ENCODE data around the gene KAZN. TPM values are rescaled to one million over a fixed set of nuclear protein-coding genes. Genes with fewer than 3 reads are reported as not detected.

The KAZN gene
- polyA plus RNA-seq, 2 of the 4 experiments (the other 2 are of a cell fraction): 1.3 to 1.9 TPM

DNA sequence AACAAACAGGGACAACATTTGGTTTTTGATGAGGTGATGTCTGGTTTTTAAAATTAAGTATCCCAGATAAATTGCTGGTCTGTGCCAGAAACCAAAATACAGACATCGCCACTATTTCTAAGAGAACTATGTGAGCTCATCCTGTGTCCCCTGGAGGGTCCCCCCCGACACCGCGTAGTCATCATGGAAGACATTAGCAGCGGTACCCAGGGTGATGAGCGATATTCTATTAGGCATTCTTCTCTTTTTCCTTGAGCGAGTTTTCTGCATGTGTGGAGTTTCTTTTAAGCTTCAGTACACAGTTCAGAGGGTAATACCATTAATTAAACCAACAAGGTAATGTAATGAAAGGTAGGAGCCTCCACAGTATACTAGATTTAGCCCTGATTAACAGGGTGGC is 26.5 kb downstream of the KAZN start:
- no peak for FAIRE-seq
- ChIA-PET CTCF (interaction anchor here (0.6 kb wide), 2 partner anchors 283 to 593 kb away, joined by 3 read pairs; no protein-coding TSS in a partner anchor), POLR2A (no interaction called here)
- WGBS (ENCODE audit: missing lambda C conversion rate): 61% methylated on average over 7 of the region's 7 CpGs
- DNase-seq (ENCODE audit: low read depth in 1 of 2, low spot score in 1 of 2): no peak
- no peak overlapping the region for H3K4me2 ChIP-seq
- TF ChIP-seq CEBPB (IDR thresholded peaks at IDR 0.05): no peak
- TF ChIP-seq, protein P1, sequence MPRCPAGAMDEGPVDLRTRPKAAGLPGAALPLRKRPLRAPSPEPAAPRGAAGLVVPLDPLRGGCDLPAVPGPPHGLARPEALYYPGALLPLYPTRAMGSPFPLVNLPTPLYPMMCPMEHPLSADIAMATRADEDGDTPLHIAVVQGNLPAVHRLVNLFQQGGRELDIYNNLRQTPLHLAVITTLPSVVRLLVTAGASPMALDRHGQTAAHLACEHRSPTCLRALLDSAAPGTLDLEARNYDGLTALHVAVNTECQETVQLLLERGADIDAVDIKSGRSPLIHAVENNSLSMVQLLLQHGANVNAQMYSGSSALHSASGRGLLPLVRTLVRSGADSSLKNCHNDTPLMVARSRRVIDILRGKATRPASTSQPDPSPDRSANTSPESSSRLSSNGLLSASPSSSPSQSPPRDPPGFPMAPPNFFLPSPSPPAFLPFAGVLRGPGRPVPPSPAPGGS (IDR thresholded peaks at IDR 0.05): no peak
- TF ChIP-seq GATA3 (IDR thresholded peaks at IDR 0.05; ENCODE audit: borderline replicate concordance): no peak
- TF ChIP-seq POLR2A (IDR thresholded peaks at IDR 0.05; ENCODE audit: low read length): no peak
- no peak for TF ChIP-seq JUN (IDR thresholded peaks at IDR 0.05)
- no peak for TF ChIP-seq ATOH8 (CRISPR knock-in tag; IDR thresholded peaks at IDR 0.05; ENCODE audit: low read depth)
- TF ChIP-seq JUNB (IDR thresholded peaks at IDR 0.05): no peak
- no peak for TF ChIP-seq HES2 (IDR thresholded peaks at IDR 0.05)
- TF ChIP-seq FOXS1 (CRISPR knock-in tag; IDR thresholded peaks at IDR 0.05): no peak
- TF ChIP-seq FOSL2 (IDR thresholded peaks at IDR 0.05): no peak
- TF ChIP-seq FOSL2 (CRISPR knock-in tag; IDR thresholded peaks at IDR 0.05): no peak
- no peak for ATAC-seq
- H3K9me3 ChIP-seq: no peaks in the 10 kb centered on the region
- H3K4me1 ChIP-seq: no peaks in the 10 kb centered on the region
- no peak overlapping the region for H3K27ac ChIP-seq
- H3K4me3 ChIP-seq: no peak overlapping the region

- TF ChIP-seq CBX8 (IDR thresholded peaks at IDR 0.05): no peak
- TF ChIP-seq SMC3 (IDR thresholded peaks at IDR 0.05): no peak
- no peak for TF ChIP-seq CHD4 (IDR thresholded peaks at IDR 0.05; ENCODE audit: borderline replicate concordance)
- TF ChIP-seq, protein P2, sequence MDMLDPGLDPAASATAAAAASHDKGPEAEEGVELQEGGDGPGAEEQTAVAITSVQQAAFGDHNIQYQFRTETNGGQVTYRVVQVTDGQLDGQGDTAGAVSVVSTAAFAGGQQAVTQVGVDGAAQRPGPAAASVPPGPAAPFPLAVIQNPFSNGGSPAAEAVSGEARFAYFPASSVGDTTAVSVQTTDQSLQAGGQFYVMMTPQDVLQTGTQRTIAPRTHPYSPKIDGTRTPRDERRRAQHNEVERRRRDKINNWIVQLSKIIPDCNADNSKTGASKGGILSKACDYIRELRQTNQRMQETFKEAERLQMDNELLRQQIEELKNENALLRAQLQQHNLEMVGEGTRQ (IDR thresholded peaks at IDR 0.05): no peak
- no peak for TF ChIP-seq PBX3 (IDR thresholded peaks at IDR 0.05)
- no peak for TF ChIP-seq CEBPB (IDR thresholded peaks at IDR 0.05)
- TF ChIP-seq JUN (IDR thresholded peaks at IDR 0.05): no peak
- TF ChIP-seq HOXB5 (CRISPR knock-in tag; IDR thresholded peaks at IDR 0.05): no peak
- TF ChIP-seq NPAS2 (CRISPR knock-in tag; IDR thresholded peaks at IDR 0.05; ENCODE audit: borderline replicate concordance): no peak
- TF ChIP-seq EHF (CRISPR knock-in tag; IDR thresholded peaks at IDR 0.05): no peak
- FAIRE-seq: no peak
- DNase-seq (ENCODE audit: low read depth in 1 of 2, low spot score in 1 of 2): no peak
- CTCF ChIA-PET: no interaction called here
- Histone ChIP-seq H3K9me3 (no peaks in the 10 kb centered on the region), H3K4me2 (no peak overlapping the region), H3K4me1 (no peaks in the 10 kb centered on the region), H3K4me3 (no peak overlapping the region), H3K27ac (no peak overlapping the region)
- ATAC-seq: no peak
- POLR2A ChIA-PET: no interaction called here
- 41% methylated on average over 11 of the region's 11 CpGs for WGBS (ENCODE audit: missing lambda C conversion rate)
Observed at GRCh38 chr1:14625572-14625971, 27.1 kb downstream of the KAZN start.

GRCh38 chr1:14625996-14626395 is 27.5 kb downstream of the KAZN start:
- no peaks in the 10 kb centered on the region for H3K9me3 ChIP-seq
- H3K4me3 ChIP-seq: no peak overlapping the region
- POLR2A ChIA-PET: no interaction called here
- 22% methylated on average over 5 of the region's 5 CpGs for WGBS (ENCODE audit: missing lambda C conversion rate)
- TF ChIP-seq FOXS1 (CRISPR knock-in tag; IDR thresholded peaks at IDR 0.05) (no peak), REST (IDR thresholded peaks at IDR 0.05) (no peak), HOXA7 (CRISPR knock-in tag; IDR thresholded peaks at IDR 0.05) (no peak), CBX8 (IDR thresholded peaks at IDR 0.05) (no peak)
- CTCF ChIA-PET: no interaction called here
- no peak overlapping the region for H3K27ac ChIP-seq
- no peak for ATAC-seq
- no peak overlapping the region for H3K4me2 ChIP-seq
- H3K4me1 ChIP-seq: no peaks in the 10 kb centered on the region
- FAIRE-seq: no peak
- DNase-seq (ENCODE audit: low read depth in 1 of 2, low spot score in 1 of 2): no peak

Data from A549 (cell line).